HG03045 (cell line): ENCODE data around the gene PRKAR1B.
"Not testable (repeated sequence)": the region's sequence is repeated elsewhere in the genome, so short reads cannot be mapped to it uniquely, and the experiment has no call there.

Experiments
- ATAC-seq: cut with Tn5 transposase; IDR thresholded peaks from one replicate; pipeline ENCODE4 v1.9.1; 2021; ENCODE audit warnings: mild to moderate bottlenecking, moderate library complexity; ENCODE audit not compliant: unreplicated experiment

Gene PRKAR1B

GRCh38 chr7:628826-629225 is 98.3 kb downstream of the PRKAR1B start:
- no peak for ATAC-seq

- no peak for ATAC-seq
These were observed 98.7 kb downstream of the PRKAR1B start for GRCh38 chr7:628402-628763.

GRCh38 chr7:627661-628401 is 99.2 kb downstream of the PRKAR1B start:
- ATAC-seq: no peak

- ATAC-seq: no peak
These were observed 101.6 kb downstream of the PRKAR1B start for GRCh38 chr7:625376-625971.

- ATAC-seq: no peak
These were observed 103.6 kb downstream of the PRKAR1B start for GRCh38 chr7:623464-623863.

GRCh38 chr7:621572-622285 is 105.4 kb downstream of the PRKAR1B start:
- ATAC-seq: no peak

GRCh38 chr7:620885-621284 is 106.2 kb downstream of the PRKAR1B start:
- no peak for ATAC-seq

GRCh38 chr7:620056-620455 is 107.0 kb downstream of the PRKAR1B start:
- no peak for ATAC-seq

- no peak for ATAC-seq
These were observed 107.7 kb downstream of the PRKAR1B start for GRCh38 chr7:619368-619840.

- ATAC-seq: no peak
These were observed 108.3 kb downstream of the PRKAR1B start for GRCh38 chr7:618539-619367.

- ATAC-seq: no peak
These were observed 109.2 kb downstream of the PRKAR1B start for GRCh38 chr7:617614-618538.

GRCh38 chr7:613442-614140 is 113.5 kb downstream of the PRKAR1B start:
- no peak for ATAC-seq

- ATAC-seq: not testable (repeated sequence)
These were observed 115.2 kb downstream of the PRKAR1B start for GRCh38 chr7:611837-612236.

GRCh38 chr7:611281-611810 is 115.7 kb downstream of the PRKAR1B start:
- ATAC-seq: no peak

GRCh38 chr7:610531-611280 is 116.4 kb downstream of the PRKAR1B start:
- no peak for ATAC-seq

- ATAC-seq: no peak
These were observed 116.9 kb downstream of the PRKAR1B start for GRCh38 chr7:610141-610530.

- no peak for ATAC-seq
These were observed 117.7 kb downstream of the PRKAR1B start for GRCh38 chr7:609365-609764.

GRCh38 chr7:608954-609353 is 118.1 kb downstream of the PRKAR1B start:
- ATAC-seq: no peak
